ENCODE measurements around the gene RNU6-7.

Gene RNU6-7

GRCh38 chr14:32205984-32206383, 4.1 kb downstream of the RNU6-7 start:
- DNase-seq, result no peak

GRCh38 chr14:32206552-32206951, 4.7 kb downstream of the RNU6-7 start:
- no peak for DNase-seq

DNA sequence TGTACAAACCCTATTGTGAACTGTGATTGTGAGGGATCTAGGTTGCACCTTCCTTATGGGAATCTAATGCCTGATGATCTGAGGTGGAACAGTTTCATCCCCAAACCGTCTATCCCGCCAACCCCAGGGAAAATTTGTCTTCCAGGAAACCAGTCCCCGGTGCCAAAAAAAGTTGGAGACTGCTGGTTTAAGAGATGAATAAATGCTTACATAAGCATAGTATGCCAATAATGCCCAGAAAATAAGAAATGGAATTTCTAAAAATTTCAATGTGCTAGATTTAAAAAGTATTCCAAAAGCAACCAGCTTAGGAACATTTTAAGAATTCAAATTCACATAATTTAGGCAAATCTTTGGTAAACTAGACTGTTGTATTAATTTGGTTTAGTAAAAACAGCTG, 6.6 kb downstream of the RNU6-7 start:
- DNase-seq, result no peak

DNA sequence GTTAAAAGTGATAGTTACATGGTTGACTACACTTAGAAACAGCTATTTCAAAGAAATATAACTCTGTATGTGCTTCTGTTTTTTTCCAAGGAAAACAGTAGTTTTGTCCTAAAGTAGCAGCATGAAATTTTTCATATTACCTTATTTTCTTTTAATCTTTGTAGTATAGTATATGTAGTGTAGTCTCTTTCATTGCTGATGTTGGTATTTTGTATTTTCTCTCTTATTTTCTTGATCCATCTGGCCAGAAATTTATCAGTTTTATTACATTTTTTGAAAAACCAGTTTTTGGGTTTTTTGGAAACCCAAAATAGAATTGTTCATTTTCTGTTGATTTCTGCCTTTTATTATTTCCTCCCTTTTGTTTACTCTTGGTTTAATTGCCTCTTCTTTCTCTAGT, 7.6 kb downstream of the RNU6-7 start:
- DNase-seq, result no peak

DNA sequence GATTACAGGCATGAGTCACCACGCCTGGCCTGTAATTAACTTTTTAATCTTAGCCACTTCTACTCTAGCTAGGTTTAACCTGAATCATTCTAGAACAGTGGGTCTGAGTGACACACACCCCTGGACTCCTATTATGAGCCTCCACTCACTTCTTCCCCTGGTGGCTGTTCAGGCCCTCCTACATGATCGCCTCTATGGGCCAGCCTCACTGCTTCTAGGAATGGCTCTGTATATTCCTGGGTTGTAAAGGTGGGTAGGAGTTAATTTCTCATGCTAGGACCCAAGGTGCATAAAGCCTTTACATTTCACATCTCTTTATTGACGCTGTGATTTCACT, 9.2 kb downstream of the RNU6-7 start:
- no peak for DNase-seq

DNA sequence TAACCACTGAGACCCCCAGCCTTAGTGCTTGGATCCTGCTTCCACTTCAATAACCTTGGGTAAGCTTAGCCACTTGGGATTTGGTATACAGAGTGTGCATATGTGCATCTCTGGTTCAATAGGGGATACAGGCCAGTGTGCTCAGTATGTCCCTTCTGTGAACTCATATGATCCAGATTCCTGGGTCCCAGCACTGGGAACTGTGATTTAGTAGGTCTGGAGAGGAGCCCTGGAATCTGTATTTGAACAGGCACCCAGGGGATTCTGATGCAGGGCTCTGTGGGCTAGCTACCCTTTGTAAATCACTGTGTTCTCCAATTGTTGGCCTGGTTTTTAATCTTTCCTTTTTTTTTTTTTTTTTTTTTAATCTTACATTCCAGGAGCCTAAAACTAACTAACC, 11.0 kb downstream of the RNU6-7 start:
- DNase-seq, result no peak

DNA sequence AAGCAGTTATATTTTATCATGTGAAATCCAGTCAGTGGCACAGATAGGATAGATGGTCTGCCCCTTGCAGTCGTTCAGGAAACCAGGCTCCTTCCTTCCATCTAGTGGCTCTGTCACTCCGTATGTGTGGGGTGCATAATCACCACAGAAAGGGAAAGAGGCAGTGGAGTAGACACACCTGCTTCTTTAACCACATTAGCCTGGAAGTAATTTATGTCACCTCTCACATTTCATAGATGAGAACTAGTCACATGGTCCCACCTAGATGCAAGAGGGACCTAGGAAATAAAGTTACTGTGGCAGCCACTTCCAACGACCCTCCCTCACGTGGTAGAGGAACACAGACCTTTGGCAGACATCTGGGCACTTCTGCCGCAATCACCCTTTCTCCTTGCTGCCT, 15.5 kb downstream of the RNU6-7 start:
- no peak for DNase-seq

DNA sequence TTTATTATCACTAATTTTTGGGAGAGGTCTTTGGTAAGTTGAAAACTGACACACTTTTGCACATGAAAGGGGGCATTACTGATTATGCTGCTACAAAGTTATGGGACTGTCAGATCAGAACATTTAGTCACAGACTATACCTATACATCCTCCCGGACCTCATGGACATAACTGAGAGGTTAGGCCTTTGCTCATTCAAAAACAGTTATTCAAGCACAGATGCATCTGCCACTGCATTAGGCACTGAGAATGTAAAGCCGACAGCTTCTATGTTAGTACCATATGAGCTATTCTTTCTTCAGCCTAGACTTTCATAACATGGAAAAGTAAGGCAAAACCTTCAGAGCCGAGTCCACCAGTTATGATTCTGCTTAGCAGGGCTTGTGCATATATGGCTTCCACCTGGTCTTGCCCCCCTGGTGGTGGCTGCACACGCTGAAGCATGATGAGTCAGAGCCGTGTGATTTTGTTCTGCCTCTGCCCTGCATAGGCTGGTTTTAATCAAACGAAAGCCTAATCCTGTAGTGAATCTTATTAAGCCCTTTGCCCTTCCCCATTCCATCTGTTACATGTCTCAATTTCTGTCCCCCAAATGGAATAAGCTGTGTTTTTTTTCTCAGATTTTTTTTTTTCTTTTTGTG, 23.0 kb downstream of the RNU6-7 start:
- DNase-seq, result peak; percentile 45

GRCh38 chr14:32225378-32225920, 23.6 kb downstream of the RNU6-7 start:
- no peak for DNase-seq

DNA sequence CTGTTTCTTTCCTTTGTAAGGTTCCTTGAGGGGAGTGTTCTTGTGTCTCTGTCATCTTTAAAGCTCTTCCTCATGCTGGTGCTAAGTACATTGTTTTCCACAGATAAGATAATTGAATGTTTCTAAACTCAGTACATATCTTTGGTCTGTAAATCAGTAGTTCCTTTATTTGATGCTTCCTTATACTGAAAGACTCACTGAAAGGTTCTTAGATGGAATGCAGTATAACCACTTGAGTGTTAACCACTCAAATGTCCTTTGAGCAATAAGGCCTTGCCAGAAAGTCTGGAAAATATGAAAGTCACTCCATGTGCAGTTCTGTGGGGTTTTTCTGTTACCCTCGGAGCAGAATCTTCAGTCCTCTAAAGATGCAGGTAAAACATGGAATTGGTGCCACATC, 24.2 kb downstream of the RNU6-7 start:
- no peak for DNase-seq

GRCh38 chr14:32230181-32230580, 28.3 kb downstream of the RNU6-7 start:
- no peak for DNase-seq

GRCh38 chr14:32230695-32231280, 28.9 kb downstream of the RNU6-7 start:
- no peak for DNase-seq

DNA sequence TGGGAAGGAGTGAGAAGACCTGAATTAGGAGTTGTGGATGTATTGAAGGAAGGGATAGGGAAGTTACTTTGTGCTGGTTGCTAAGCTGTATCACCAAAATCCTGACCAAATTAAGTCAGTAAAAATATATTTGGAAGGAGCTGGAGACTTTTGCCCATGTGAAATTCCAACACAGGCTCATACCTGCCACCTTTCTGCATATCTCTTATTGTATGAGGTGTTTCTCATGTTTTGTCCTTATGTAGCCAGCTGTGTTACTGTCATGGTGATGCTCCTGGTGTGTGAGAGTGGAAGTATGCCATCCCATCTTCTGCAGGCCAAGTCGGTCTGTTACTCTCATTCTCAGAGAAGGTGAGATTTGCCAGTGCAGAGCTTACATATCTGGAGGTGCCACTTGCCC, 30.6 kb downstream of the RNU6-7 start:
- no peak for DNase-seq

- no peak for DNase-seq
Observed at GRCh38 chr14:32233260-32233659, 31.4 kb downstream of the RNU6-7 start.

GRCh38 chr14:32244404-32244803, 42.6 kb downstream of the RNU6-7 start:
- DNase-seq, result no peak

- DNase-seq, result no peak
Observed at GRCh38 chr14:32246751-32247150, 44.9 kb downstream of the RNU6-7 start.

GRCh38 chr14:32249371-32249770, 47.5 kb downstream of the RNU6-7 start:
- DNase-seq, result no peak

DNA sequence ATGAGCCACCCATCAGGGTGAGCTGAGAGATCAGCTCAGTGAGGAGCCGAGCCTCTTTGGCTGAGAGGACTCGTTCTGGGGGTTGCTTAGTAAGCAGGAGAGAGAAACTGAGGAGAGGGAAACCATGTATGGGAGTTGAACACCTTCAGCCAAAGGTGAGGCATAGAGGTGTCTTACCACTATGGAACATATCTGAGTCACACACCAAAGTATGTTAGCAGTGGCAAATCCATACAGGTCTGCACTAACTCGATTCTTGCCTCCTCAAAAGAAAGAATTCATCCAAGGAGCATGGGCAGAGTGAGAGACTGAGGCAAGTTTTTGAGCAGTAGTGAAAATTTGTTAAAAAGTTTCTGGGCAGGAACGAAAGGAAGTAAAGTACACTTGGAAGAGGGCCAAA, 47.9 kb downstream of the RNU6-7 start:
- DNase-seq, result no peak

GRCh38 chr14:32250681-32251080, 48.8 kb downstream of the RNU6-7 start:
- DNase-seq, result no peak

- DNase-seq, result no peak
Observed at GRCh38 chr14:32251530-32251929, 49.7 kb downstream of the RNU6-7 start.

Data from eye (tissue), 1 donor.